ENCODE measurements around the gene TP63. TPM values are rescaled to one million over a fixed set of nuclear protein-coding genes. Genes with fewer than 3 reads are reported as not detected.

Gene TP63
- 0.13 TPM in 1 of 2 replicates, not detected in the other for total RNA-seq

GRCh38 chr3:189631373-189631408 lies at the start of gene TP63:
TP63 (plus strand) TSS chr3:189631389; CDS start chr3:189631516, 127 bp downstream.
- no peak within 1 kb of the TSS for H3K4me3 ChIP-seq (ENCODE audit: low read depth, low read length)
- TF ChIP-seq CTCF (IDR thresholded peaks at IDR 0.05; ENCODE audit: insufficient read depth, low read length, poor library complexity, severe bottlenecking), result no peak

GRCh38 chr3:189582179-189582578 lies 49.0 kb upstream of the TP63 start:
- Histone ChIP-seq H3K27me3 (ENCODE audit: control insufficient read depth, insufficient read depth, low read length) (no peaks in the 10 kb centered on the region), H3K4me3 (ENCODE audit: low read depth, low read length) (no peak overlapping the region), H3K36me3 (ENCODE audit: control insufficient read depth, insufficient read depth, low read length) (no peaks in the 10 kb centered on the region)
- no peak for TF ChIP-seq CTCF (IDR thresholded peaks at IDR 0.05; ENCODE audit: insufficient read depth, low read length, poor library complexity, severe bottlenecking)
- no peak for DNase-seq (ENCODE audit: low read depth)

More at GRCh38 chr3:189631373-189631408, at the start of gene TP63:
- Histone ChIP-seq H3K27me3 (ENCODE audit: control insufficient read depth, insufficient read depth, low read length) (no peaks in the 10 kb centered on the region), H3K36me3 (ENCODE audit: control insufficient read depth, insufficient read depth, low read length) (no peaks in the 10 kb centered on the region)
- DNase-seq (ENCODE audit: low read depth), result no peak

GRCh38 chr3:189584645-189585044 lies 46.5 kb upstream of the TP63 start:
- DNase-seq (ENCODE audit: low read depth), result no peak
- Histone ChIP-seq H3K4me3 (ENCODE audit: low read depth, low read length) (no peak overlapping the region), H3K27me3 (ENCODE audit: control insufficient read depth, insufficient read depth, low read length) (no peaks in the 10 kb centered on the region), H3K36me3 (ENCODE audit: control insufficient read depth, insufficient read depth, low read length) (no peaks in the 10 kb centered on the region)
- no peak for TF ChIP-seq CTCF (IDR thresholded peaks at IDR 0.05; ENCODE audit: insufficient read depth, low read length, poor library complexity, severe bottlenecking)

GRCh38 chr3:189586941-189587663 lies 44.1 kb upstream of the TP63 start:
- Histone ChIP-seq H3K4me3 (ENCODE audit: low read depth, low read length) (no peak overlapping the region), H3K36me3 (ENCODE audit: control insufficient read depth, insufficient read depth, low read length) (no peaks in the 10 kb centered on the region), H3K27me3 (ENCODE audit: control insufficient read depth, insufficient read depth, low read length) (no peaks in the 10 kb centered on the region)
- TF ChIP-seq CTCF (IDR thresholded peaks at IDR 0.05; ENCODE audit: insufficient read depth, low read length, poor library complexity, severe bottlenecking), result no peak
- DNase-seq (ENCODE audit: low read depth), result no peak

GRCh38 chr3:189587664-189588040 lies 43.5 kb upstream of the TP63 start:
- no peak for TF ChIP-seq CTCF (IDR thresholded peaks at IDR 0.05; ENCODE audit: insufficient read depth, low read length, poor library complexity, severe bottlenecking)
- no peak overlapping the region for H3K4me3 ChIP-seq (ENCODE audit: low read depth, low read length)
- no peaks in the 10 kb centered on the region for H3K36me3 ChIP-seq (ENCODE audit: control insufficient read depth, insufficient read depth, low read length)
- H3K27me3 ChIP-seq (ENCODE audit: control insufficient read depth, insufficient read depth, low read length), result no peaks in the 10 kb centered on the region
- no peak for DNase-seq (ENCODE audit: low read depth)

- TF ChIP-seq CTCF (IDR thresholded peaks at IDR 0.05; ENCODE audit: insufficient read depth, low read length, poor library complexity, severe bottlenecking), result no peak
- DNase-seq (ENCODE audit: low read depth), result no peak
- Histone ChIP-seq H3K27me3 (ENCODE audit: control insufficient read depth, insufficient read depth, low read length) (no peaks in the 10 kb centered on the region), H3K4me3 (ENCODE audit: low read depth, low read length) (no peak overlapping the region), H3K36me3 (ENCODE audit: control insufficient read depth, insufficient read depth, low read length) (no peaks in the 10 kb centered on the region)
Observed at GRCh38 chr3:189588070-189588469, 43.1 kb upstream of the TP63 start.

Measured in kidney epithelial cell (primary cell).